Measurements from ENCODE around the gene MMP24OS.

Gene MMP24OS

DNA sequence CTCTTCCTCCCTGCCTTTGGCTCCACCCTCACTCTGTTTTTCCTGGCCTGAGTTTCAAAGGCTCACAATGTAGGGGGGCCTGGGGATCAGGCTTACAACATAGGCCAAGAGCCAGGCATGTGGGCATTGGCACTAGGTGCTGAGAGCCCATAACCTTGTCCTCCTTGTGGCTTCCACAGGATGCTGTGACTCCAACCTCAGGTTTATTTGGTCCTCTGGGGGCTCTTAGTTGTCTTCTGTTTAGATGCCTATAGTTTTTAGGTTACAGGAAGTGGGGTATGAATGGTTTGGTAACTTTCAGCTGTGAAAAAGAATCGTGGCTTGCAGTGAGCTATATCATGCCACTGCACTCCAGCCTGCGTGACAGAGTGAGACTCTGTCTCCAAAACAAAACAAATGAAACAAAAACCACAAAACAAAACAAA is 25.9 kb downstream of the MMP24OS start:
- no peak for DNase-seq (ENCODE audit: low read depth in 2 of 2)

GRCh38 chr20:35251613-35251940 is 26.3 kb downstream of the MMP24OS start:
- DNase-seq (ENCODE audit: low read depth in 2 of 2), result no peak

DNA sequence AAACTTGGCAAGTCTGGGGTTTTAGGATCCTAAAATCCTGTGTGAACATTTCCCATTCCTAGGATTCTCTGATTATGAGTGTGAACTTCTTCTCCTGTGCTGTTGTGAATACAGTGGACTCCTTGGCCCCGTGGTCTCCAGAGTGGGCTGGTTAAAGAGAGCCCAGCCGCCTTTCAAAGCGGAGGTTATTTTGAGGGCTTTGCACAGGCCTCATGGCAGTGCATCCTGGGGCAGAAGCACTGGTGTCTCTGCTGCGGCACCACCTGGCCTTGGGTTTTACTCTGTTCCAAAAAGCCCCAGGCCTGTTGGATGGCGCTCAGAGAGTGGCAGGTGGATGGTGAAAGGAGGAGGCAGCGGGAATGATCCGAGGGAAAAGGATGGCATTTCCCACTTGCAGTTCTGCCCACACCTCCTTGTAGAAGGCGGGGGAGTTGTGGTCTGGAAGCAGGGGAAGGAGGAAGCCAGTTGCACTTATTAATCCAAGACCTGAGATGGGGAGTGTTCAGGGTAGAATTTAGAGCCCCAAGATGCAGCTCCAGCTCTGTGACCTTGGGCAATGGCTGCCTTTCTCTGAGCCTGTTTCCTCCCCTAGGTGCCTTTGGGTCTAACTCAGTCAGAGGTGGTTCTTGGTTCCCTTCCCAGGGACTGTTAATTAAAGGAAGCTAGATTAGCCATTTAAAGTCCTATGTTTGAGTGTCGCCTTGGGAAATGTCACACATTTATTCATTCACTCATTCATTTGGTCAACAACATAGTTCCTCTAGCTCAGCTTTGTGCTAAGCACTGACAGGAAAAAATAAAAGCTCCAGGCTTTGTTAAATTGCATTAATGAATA is 29.1 kb downstream of the MMP24OS start:
- DNase-seq (ENCODE audit: low read depth in 2 of 2), result no peak

DNA sequence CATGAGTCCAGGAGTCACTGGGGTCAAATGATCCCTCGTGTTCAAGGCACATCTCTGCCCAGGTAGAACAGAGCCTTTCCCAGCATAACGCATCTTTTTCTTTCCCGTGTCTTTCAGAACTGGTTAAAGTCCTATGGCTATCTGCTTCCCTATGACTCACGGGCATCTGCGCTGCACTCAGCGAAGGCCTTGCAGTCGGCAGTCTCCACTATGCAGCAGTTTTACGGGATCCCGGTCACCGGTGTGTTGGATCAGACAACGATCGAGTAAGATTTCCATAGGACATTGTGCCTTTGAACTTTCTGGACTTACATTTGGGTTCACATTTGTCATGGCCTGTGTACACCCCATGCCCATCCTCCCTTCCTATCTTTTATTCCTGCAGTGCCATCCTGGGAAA is 31.2 kb downstream of the MMP24OS start:
- no peak for DNase-seq (ENCODE audit: low read depth in 2 of 2)

DNA sequence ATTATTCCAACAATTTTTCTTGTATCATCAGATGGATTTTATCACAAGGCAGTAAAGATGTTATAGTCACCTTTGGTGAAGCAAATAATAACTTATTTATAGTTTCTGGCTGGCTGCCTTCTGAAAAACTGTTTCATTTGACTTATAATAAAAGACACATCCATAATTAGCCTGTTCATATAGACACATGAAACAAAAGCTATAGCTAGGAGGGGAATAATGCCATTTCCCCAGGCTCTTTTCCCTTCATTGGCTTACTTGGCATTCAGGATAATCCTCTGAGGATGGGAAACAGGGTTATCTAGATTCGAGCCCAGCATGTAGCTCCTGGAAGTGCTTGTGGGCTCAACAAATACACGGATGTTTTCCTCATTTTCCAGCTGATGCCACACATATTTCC is 33.9 kb downstream of the MMP24OS start:
- DNase-seq (ENCODE audit: low read depth in 2 of 2), result no peak

GRCh38 chr20:35243317-35243716 is 34.6 kb downstream of the MMP24OS start:
- no peak for DNase-seq (ENCODE audit: low read depth in 2 of 2)

DNA sequence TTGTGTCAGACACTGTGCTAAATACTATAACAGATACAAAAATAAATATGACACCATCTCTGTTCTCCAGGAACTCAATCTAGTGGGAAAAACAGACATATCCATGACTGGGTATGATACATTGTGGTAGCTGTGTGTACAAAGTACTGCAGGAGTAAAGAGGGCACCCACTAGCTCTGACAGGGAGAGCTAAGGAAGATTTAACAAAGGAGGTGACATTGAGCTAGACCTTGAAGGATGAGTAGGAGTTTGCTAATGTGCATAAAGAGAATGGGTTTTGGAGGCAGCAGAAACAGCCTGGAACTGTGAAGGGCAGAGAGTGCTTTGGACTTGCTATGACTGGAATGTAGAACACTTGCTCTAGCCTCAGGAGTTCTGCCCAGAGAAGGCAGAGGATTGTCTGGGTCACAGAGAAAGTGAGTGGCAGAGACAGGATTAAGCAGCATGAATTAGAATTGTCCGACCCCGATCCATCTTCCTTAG is 37.1 kb downstream of the MMP24OS start:
- DNase-seq (ENCODE audit: low read depth in 2 of 2), result no peak

GRCh38 chr20:35240083-35240810 is 37.7 kb downstream of the MMP24OS start:
- DNase-seq (ENCODE audit: low read depth in 2 of 2), result no peak

DNA sequence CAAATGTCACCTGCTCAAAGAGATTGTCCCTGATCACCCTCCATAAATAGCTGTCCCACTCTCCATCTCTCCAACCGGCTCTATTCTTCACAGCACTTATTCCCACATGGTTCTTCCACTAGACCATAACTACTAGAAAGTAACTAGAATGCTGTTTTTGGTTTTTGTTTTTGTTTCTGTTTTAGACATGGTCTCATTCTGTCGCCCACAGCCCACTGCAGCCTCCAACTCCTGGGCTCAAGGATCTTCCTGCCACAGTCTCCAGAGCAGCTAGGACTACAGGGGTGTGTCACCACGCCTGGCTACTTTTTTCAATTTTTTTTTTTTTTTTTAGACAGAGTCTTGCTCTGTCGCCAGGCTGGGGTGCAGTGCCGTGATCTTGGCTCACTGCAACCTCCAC is 39.2 kb downstream of the MMP24OS start:
- no peak for DNase-seq (ENCODE audit: low read depth in 2 of 2)

DNA sequence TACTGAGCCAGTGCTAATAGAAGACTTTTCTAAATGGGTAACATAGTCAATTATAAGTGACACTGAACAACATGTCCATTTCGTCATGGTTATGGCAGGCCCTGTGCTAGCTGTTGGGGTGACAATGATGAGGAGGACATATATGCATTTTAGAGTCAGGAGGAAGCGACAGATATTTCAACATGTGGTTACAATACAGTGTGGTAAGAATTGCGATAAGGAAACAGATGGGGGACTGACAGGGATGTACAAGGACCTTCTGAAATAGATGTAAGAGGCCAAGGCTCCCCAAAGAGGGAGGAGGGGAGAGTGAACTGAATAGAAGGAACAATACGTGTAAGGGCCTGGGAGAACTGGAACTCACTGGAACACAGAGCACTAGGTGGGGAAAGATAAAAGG is 39.8 kb downstream of the MMP24OS start:
- DNase-seq (ENCODE audit: low read depth in 2 of 2), result no peak

DNA sequence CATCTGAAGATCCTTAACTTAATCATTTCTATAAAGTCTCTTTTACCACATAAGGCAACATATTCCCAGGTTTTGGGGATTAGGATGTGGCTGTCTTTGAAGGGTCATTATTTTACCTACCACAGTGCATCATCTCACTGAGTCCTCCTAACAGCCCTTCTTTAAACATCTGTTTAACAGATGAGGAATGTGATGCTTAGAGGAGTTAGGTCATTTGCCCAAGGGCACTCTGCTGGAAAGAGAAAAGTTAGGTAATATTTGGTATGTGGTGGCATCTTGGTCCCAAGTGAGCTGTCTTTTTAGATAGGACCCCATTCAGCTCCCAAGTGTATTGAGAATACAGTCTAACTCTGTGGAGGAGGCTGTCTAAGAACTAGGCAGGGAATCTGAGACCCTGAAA is 40.4 kb downstream of the MMP24OS start:
- no peak for DNase-seq (ENCODE audit: low read depth in 2 of 2)

- no peak for DNase-seq (ENCODE audit: low read depth in 2 of 2)
These were observed 42.0 kb downstream of the MMP24OS start for GRCh38 chr20:35235881-35236280.

DNA sequence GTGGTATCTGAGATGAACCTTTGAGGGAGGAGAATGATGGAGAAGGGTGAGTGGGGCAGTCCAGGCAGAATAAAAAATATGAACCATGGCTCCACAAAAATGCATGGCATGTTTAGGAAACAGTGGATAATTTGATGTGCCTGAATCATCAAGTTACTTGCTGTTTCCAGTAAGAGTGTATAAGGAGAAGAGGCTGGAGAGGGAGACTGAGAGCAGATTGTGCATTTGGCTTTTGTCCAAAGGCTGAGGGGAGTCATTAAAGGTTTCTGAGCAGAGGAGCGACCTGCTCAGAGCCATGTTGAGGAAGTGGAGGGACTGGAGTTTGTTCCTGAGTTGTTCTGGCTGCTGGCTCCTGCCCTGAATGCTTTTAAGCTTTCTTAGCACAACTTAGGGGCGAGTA is 45.3 kb downstream of the MMP24OS start:
- no peak for DNase-seq (ENCODE audit: low read depth in 2 of 2)

- DNase-seq (ENCODE audit: low read depth in 2 of 2), result peak in 1 of 2 donors; percentile 7
These were observed 50.8 kb downstream of the MMP24OS start for GRCh38 chr20:35226884-35227681.
